Suppressor macrophage (primary cell): ENCODE measurements around the gene KRTAP10-8.
"Not testable (repeated sequence)": the region's sequence is repeated elsewhere in the genome, so short reads cannot be mapped to it uniquely, and the experiment has no call there.

ENCODE experiments used
- DNase-seq, 4 experiments: peaks; one replicate each; pipeline ENCODE4 v3.0.0-alpha.2; 2020 to 2022
- total RNA-seq, 17 experiments: gene quantifications; one replicate each; lab custom pipeline; 2026; ENCODE audit warnings: mixed read lengths in 6 of 17, inconsistent platforms in 3 of 17; lab: John Stamatoyannopoulos, UW

Gene KRTAP10-8
- 0 to 0.66 (median 0) reads per million in 17 experiments for total RNA-seq

DNA sequence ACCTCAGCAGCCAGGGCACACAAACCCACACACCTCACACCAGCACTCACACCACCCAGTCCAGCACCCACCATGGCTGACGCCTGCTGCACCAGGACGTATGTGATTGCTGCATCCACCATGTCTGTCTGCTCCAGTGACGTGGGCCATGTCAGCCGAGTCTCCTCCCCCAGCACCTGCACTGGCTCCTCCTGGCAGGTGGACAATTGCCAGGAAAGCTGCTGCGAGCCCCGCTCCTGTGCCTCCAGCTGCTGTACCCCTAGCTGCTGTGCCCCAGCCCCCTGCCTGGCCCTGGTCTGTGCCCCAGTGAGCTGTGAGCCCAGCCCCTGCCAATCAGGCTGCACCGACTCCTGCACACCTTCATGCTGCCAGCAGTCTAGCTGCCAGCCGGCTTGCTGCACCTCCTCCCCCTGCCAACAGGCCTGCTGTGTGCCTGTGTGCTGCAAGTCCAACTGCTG, at the start of gene KRTAP10-8:
Gene KRTAP10-8, plus strand, starts transcription at position 51 of the 458 bp plus-strand sequence. Its CDS starts 22 bp downstream, at position 73.
- DNase-seq = no peak

- no peak for DNase-seq
Observed at GRCh38 chr21:44564099-44564498, 47.8 kb upstream of the KRTAP10-8 start.

- DNase-seq = peak in 1 of 4 experiments; percentile 10
Observed at GRCh38 chr21:44564886-44565598, 46.8 kb upstream of the KRTAP10-8 start.

GRCh38 chr21:44566403-44566802, 45.5 kb upstream of the KRTAP10-8 start:
- DNase-seq = peak in 2 of 4 experiments; percentile 63 to 66

DNA sequence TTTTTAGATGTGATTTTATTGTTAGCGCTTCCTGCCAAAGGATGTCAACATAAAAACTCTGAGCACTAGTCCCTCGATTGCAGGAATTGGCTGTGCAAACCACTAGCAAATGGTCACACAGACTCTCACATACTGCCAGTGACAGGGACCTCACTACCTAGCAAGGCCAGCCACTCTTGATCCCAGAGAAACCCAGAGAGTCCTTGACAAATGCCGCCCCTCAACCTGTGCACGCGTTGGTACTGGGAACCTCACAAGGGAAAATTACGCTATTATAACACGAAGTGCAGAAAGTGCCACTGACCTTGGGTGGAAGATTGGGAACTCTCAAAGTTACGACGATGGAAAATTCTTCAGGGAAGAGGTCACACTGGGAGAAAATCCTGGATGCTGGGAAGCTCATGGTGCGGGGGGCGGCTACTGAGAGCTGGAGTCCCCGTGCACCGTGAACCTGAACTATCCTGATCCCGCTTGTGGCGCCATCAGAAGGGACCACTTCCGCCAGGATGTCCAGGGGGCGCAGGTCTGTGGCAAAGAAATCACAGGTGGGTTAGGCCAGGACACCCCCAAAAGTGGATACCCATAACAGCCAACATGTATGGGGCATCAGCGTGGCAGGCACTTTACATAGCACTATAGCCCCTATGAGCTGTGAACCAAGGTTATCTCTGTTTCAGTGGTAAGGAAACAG, 44.3 kb upstream of the KRTAP10-8 start:
- DNase-seq = no peak

GRCh38 chr21:44568261-44568660, 43.6 kb upstream of the KRTAP10-8 start:
- DNase-seq = no peak

DNA sequence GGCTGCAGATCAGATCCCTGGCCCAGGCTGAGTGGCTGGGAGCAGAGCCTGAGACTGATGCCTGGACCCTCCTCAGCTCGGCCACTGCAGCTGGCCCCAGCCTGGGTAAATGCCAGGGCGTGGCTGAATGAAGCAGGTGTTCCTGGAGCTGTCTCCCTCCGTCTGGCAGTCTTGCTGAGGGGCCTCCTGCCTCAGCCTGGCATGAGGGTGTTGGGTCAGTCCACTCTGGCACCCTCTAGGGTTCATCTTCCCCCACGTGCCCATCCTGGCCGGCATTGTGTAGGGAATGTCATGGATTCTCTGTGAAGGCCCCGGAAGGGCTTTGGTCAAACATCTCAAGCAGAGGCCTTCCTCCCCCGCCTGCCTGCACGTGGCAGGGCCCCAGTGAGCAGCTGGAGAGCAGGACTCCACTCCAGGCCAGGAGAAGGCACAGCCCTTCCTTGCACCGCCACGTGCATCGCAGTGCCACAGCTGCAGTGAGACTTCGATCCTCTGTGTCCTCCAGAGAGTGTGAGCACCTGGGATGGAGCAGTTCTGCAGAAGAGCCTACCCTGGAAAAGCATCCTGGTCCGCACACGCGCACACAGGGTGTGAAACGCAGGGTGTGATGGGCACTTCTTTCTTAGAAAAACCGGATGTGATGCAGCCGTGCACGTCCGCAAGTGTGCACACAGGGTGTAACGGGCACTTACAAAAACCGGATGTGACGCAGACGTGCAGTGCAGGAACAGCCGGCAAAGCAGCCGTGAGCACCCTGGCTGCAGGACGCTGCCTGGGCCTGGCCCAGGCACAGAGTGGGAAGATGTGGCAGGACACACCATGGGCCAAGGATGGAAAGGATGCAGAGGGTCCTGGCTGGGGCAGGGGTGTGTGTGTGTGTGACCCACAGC, 43.0 kb upstream of the KRTAP10-8 start:
- DNase-seq = no peak

- DNase-seq = no peak
Observed at GRCh38 chr21:44569861-44570517, 41.9 kb upstream of the KRTAP10-8 start.

- no peak for DNase-seq
Observed at GRCh38 chr21:44571296-44571695, 40.6 kb upstream of the KRTAP10-8 start.

- DNase-seq = no peak
Observed at GRCh38 chr21:44571844-44572782, 39.8 kb upstream of the KRTAP10-8 start.

DNA sequence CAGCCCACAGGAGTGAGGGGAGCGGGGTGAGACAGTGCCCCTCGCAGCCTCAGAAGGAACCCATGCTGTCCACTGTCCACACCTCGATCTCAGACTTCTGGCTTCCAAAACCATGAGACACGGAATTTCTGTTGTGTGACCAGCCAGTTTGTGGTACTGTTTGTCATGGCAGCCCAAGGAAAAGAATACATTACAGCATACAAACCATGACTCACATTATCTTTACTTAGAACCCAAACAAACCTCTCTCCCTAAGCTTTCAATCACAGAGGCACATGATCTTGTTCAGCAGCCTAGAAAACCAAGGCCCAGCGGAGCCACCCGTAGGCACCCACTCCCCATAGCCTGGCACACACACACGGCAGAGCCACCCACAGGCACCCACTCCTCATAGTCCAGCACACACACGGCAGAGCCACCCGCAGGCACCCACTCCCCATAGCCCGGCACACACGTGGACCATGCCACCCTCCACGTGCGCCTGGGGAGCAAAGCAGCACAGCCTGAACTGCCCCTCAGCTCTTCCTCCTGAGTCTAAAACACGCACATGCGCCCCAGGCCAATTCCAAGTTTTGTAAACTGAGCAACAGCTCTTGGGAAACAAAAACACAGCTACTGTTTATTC, 38.8 kb upstream of the KRTAP10-8 start:
- no peak for DNase-seq

GRCh38 chr21:44573630-44574456, 38.0 kb upstream of the KRTAP10-8 start, which contains the start of gene KRTAP10-4:
Gene KRTAP10-4, plus strand, starts transcription at chr21:44573729. Its CDS starts 30 bp downstream, at chr21:44573759.
- DNase-seq = not testable (repeated sequence)

- no peak for DNase-seq
Observed at GRCh38 chr21:44574457-44575306, 37.2 kb upstream of the KRTAP10-8 start.

DNA sequence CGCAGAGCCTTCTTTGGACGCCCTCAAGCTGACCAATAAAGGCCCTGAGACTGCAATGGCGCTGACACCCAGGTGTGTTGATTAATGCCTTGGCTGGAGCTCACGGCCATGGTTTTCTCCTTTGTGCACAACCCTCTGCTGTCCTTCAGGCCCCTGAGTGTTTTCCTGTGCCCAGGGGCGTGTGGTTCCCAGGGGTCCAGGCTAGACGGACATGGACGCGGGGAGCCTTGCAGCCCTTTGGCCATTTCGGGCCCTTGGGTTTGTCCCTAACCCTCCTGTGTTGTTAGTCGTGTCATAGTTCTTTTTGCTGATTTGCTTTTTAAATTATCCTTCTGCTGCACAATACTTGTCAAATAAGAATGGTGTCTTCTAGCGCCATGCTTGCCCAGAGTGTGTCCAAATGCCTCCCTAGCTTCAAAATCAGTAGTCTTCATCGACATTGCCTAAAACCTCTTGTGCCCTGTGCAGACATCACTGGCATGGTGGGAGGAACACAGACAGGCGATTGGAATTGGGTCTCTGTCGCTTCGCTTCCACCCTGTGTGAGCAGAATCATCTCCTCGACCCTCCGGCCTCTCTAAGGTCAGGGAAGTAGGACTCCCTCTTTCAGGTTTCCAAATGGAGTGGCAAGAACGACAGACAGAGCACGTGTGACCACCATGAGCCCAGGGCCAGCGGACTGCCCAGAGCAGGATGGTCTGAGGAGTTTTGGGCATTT, 36.4 kb upstream of the KRTAP10-8 start:
- no peak for DNase-seq

DNA sequence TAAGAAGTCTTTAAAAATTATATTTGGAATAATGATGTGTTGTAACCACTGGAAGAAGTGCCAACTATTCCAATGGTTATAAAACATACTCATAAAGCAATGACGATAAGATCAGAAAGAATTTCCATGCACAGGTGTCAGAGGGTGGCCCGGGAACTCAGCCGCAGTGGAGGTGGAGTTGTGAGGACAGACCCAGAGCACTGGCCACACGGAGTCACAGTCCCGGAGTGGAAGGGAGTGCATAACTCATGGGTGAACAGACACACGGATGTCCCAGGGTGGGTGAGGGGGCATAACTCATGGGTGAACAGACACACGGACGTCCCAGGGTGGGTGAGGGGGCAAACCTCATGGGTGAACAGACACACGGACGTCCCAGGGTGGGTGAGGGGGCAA, 35.9 kb upstream of the KRTAP10-8 start:
- no peak for DNase-seq

DNA sequence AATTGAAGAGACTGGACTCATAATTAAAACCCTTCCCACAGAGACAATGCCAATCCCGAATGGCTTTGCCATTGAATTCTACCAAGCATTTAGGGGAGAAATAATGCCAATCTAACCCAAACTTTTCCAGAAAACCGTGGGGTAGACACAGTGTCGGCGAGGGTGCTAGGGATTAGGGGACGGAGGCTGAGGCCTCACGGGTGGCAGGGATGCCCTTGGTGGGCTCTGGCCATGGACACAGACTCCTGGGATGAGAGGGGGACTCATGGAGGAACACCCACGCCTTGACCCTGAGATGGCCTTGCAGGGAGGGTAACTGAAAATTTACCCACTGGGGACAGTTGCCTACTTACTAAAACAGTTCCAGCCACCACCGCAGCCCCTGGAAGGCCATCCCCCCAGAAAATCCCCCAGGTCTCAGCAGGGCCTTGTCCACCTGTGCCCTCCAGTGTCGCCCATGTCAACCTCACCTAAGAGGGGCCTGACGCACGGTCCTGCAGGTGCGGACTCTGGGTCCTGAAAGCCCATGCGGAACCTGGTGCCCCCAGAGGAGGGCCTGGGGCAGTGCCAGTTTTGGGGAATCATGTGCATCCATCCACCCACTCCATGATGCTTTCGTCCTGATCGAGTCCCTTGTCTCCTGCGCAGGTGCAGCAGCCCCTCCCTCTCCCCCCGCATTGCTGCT, 33.4 kb upstream of the KRTAP10-8 start:
- DNase-seq = no peak
